Vagina (tissue), 2 donors: Measurements from ENCODE around the gene SCAMP5.

Source experiments
- POLR2A ChIP-seq, 2 donors: fragments of 450-650 bp; IDR thresholded peaks; one replicate each; pipeline ENCODE4 v1.6.1; 2017; ENCODE audit warnings: antibody characterized with exemption in 2 of 2, mild to moderate bottlenecking in 2 of 2, moderate library complexity in 2 of 2
- TF ChIP-seq, protein P1 (sequence below), 3 experiments: fragments of 450-650 bp in 2 of 3; fragments of 200-600 bp in 1 of 3; sonication (generic) in 1 of 3; IDR thresholded peaks; one replicate each; pipeline ENCODE4 v1.5.1; 2017 to 2019; ENCODE audit warnings: antibody characterized with exemption in 3 of 3, mild to moderate bottlenecking in 2 of 3, moderate library complexity in 2 of 3

DNA sequence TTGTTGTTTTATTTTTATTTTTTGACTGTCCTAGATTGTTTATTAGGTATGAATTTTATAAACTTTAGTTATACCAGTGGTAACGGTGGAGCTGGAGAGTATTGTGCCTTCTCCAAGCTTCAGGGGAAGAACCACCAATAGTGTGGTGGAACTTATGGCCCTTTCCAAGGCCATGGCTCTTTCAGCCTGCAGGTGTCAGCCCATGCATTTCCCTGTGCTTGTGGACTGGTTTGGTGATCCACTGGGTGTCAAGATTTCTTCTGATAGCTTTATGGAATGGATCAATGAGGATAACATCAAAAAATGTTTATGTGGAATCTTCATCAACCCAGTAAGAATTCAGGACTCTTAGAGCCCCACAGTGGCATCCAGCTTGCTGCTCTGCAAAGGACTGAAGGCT lies 19.2 kb upstream of the SCAMP5 start:
- TF ChIP-seq POLR2A (IDR thresholded peaks at IDR 0.05) = no peak
- TF ChIP-seq, protein P1, sequence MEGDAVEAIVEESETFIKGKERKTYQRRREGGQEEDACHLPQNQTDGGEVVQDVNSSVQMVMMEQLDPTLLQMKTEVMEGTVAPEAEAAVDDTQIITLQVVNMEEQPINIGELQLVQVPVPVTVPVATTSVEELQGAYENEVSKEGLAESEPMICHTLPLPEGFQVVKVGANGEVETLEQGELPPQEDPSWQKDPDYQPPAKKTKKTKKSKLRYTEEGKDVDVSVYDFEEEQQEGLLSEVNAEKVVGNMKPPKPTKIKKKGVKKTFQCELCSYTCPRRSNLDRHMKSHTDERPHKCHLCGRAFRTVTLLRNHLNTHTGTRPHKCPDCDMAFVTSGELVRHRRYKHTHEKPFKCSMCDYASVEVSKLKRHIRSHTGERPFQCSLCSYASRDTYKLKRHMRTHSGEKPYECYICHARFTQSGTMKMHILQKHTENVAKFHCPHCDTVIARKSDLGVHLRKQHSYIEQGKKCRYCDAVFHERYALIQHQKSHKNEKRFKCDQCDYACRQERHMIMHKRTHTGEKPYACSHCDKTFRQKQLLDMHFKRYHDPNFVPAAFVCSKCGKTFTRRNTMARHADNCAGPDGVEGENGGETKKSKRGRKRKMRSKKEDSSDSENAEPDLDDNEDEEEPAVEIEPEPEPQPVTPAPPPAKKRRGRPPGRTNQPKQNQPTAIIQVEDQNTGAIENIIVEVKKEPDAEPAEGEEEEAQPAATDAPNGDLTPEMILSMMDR (IDR thresholded peaks at IDR 0.05) = no peak
